Measurements from ENCODE around the gene NTM.

GRCh38 chr11:131850507-131850906 lies 480.1 kb downstream of the NTM start:
- TF ChIP-seq, protein P1, sequence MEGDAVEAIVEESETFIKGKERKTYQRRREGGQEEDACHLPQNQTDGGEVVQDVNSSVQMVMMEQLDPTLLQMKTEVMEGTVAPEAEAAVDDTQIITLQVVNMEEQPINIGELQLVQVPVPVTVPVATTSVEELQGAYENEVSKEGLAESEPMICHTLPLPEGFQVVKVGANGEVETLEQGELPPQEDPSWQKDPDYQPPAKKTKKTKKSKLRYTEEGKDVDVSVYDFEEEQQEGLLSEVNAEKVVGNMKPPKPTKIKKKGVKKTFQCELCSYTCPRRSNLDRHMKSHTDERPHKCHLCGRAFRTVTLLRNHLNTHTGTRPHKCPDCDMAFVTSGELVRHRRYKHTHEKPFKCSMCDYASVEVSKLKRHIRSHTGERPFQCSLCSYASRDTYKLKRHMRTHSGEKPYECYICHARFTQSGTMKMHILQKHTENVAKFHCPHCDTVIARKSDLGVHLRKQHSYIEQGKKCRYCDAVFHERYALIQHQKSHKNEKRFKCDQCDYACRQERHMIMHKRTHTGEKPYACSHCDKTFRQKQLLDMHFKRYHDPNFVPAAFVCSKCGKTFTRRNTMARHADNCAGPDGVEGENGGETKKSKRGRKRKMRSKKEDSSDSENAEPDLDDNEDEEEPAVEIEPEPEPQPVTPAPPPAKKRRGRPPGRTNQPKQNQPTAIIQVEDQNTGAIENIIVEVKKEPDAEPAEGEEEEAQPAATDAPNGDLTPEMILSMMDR (conservative IDR thresholded peaks at IDR 0.05; ENCODE audit: low read depth, low read length) = no peak
- TF ChIP-seq EZH2 (IDR thresholded peaks at IDR 0.05; ENCODE audit: borderline replicate concordance, low read depth, low read length, poor library complexity, severe bottlenecking) = no peak
